Endothelial cell of umbilical vein (primary cell): Measurements from ENCODE around the gene NOP58. TPM values are rescaled to one million over a fixed set of nuclear protein-coding genes. Genes with fewer than 3 reads are reported as not detected.

Experiments
- BruUV-seq: library from RNA; stranded (reverse); fragments of 400-500 nt; replicated peaks from 2 replicates; lab custom pipeline; 2021; lab: Mats Ljungman, UMichigan
- CTCF ChIA-PET: fragments of 300-600, 350-600 bp; sonication (Branson Sonifier 250); formaldehyde crosslinking; loops from one replicate; lab custom pipeline; 2021; ENCODE audit warnings: antibody characterized with exemption, inconsistent platforms; lab: Charles Lee
- POLR2A ChIA-PET: fragments of 300-600, 350-600 bp; sonication (Branson Sonifier 250); formaldehyde crosslinking; loops from one replicate; lab custom pipeline; 2021; ENCODE audit warnings: antibody characterized with exemption, inconsistent platforms; lab: Charles Lee
- DNase-seq: peaks from one replicate; pipeline ENCODE4 v3.0.0-alpha.2; 2011; ENCODE audit warnings: low read depth, low spot score
- FAIRE-seq: peaks from 2 replicates; lab custom pipeline; 2011; peaks lifted over from hg19 to GRCh38; lab: Jason Lieb, UNC
- H2AFZ ChIP-seq: 2 replicates; pipeline ENCODE4 v1.6.0; 2012; ENCODE audit warnings: low read depth, low read length, control low read depth, inconsistent platforms
- H3K27ac ChIP-seq: 2 replicates; pipeline ENCODE4 v1.5.1; 2011; ENCODE audit warnings: low read depth, mild to moderate bottlenecking, control low read depth, low read length, moderate library complexity; ENCODE audit not compliant: insufficient read depth
- H3K27me3 ChIP-seq, 2 experiments: 2 replicates each; pipeline versions ENCODE4 v1.6.0 to v1.6.1; 2011; ENCODE audit warnings: low read length in 2 of 2, mixed read lengths in 1 of 2; ENCODE audit not compliant: control insufficient read depth in 2 of 2, insufficient read depth in 2 of 2
- H3K36me3 ChIP-seq, 2 experiments: 2 replicates in 1 of 2; 3 replicates in 1 of 2; pipeline ENCODE4 v1.5.1; 2011; ENCODE audit warnings: low read length in 2 of 2, mild to moderate bottlenecking in 1 of 2, moderate library complexity in 1 of 2; ENCODE audit not compliant: control insufficient read depth in 2 of 2, insufficient read depth in 2 of 2; ENCODE audit errors: extremely low read depth in 1 of 2
- H3K4me1 ChIP-seq: 3 replicates; pipeline ENCODE4 v1.5.1; 2011; ENCODE audit warnings: mild to moderate bottlenecking, low read length; ENCODE audit not compliant: control insufficient read depth, insufficient read depth; ENCODE audit errors: extremely low read depth
- H3K4me2 ChIP-seq: 2 replicates; pipeline ENCODE4 v1.6.1; 2011; ENCODE audit warnings: low read length, control low read depth, mixed read lengths; ENCODE audit not compliant: insufficient read depth
- H3K4me3 ChIP-seq, 3 experiments: fragments of 200-600 bp in 1 of 3; sonication (generic), shearing (Covaris generic) in 1 of 3; replicated peaks in 1 of 3; 2 replicates each; pipeline ENCODE4 v1.5.1; 2011 to 2016; ENCODE audit warnings: control low read depth in 3 of 3, low read length in 3 of 3, mild to moderate bottlenecking in 2 of 3, inconsistent platforms in 1 of 3, low read depth in 1 of 3, moderate library complexity in 1 of 3; ENCODE audit not compliant: insufficient read depth in 1 of 3
- H3K79me2 ChIP-seq: 2 replicates; pipeline ENCODE4 v1.6.0; 2012; ENCODE audit warnings: low read length, inconsistent platforms; ENCODE audit not compliant: control insufficient read depth, insufficient read depth
- H3K9ac ChIP-seq: replicated peaks from 2 replicates; pipeline ENCODE3; 2011; ENCODE audit warnings: low read length, control low read depth; ENCODE audit not compliant: insufficient read depth; ENCODE audit errors: extremely low read depth
- H3K9me1 ChIP-seq: replicated peaks from 3 replicates; pipeline ENCODE4 v1.6.0; 2011; ENCODE audit warnings: mild to moderate bottlenecking, low read length; ENCODE audit not compliant: control insufficient read depth, insufficient read depth; ENCODE audit errors: extremely low read depth
- H3K9me3 ChIP-seq: replicated peaks from 2 replicates; pipeline ENCODE4 v1.5.1; 2012; ENCODE audit warnings: low read length, inconsistent platforms; ENCODE audit not compliant: control insufficient read depth, insufficient read depth
- H4K20me1 ChIP-seq: replicated peaks from 2 replicates; pipeline ENCODE3; 2011; ENCODE audit warnings: mild to moderate bottlenecking, low read length; ENCODE audit not compliant: control insufficient read depth, insufficient read depth; ENCODE audit errors: extremely low read depth
- CTCF ChIP-seq, 2 donors: IDR thresholded peaks; 1 replicate in 1 of 2; 2 replicates in 1 of 2; pipeline ENCODE4 v1.5.1; 2011; ENCODE audit warnings: low read length in 2 of 2, mild to moderate bottlenecking in 2 of 2, moderate library complexity in 2 of 2, control low read depth in 1 of 2, inconsistent platforms in 1 of 2, low read depth in 1 of 2; ENCODE audit not compliant: insufficient read depth in 1 of 2; ENCODE audit errors: extremely low read depth in 1 of 2
- EZH2 ChIP-seq: IDR thresholded peaks from 2 replicates; pipeline ENCODE4 v1.6.1; 2012; ENCODE audit warnings: borderline replicate concordance, low read depth, mild to moderate bottlenecking, moderate library complexity, low read length, inconsistent platforms; ENCODE audit not compliant: severe bottlenecking
- FOS ChIP-seq: IDR thresholded peaks from 2 replicates; pipeline ENCODE4 v1.6.1; 2011; ENCODE audit warnings: mild to moderate bottlenecking, low read length, moderate library complexity, borderline replicate concordance; ENCODE audit not compliant: insufficient read depth
- JUN ChIP-seq: IDR thresholded peaks from 2 replicates; pipeline ENCODE4 v1.6.1; 2011; ENCODE audit warnings: borderline replicate concordance, low read depth; ENCODE audit not compliant: insufficient read length, insufficient read depth
- dilution Hi-C: fragments of 300-500 bp; cut with MboI; formaldehyde crosslinking; loops from one replicate; pipeline ENCODE4 v1.15.0; 2019; ENCODE audit warnings: low sequenced_read_pairs; ENCODE audit not compliant: extremely low pct_ligation_motif_present
- intact Hi-C: fragments of 100-400 bp; cut with micrococcal nuclease; formaldehyde crosslinking; loops from one replicate; pipeline ENCODE4 v1.10.0; 2022
- polyA plus RNA-seq, 4 experiments: library from polyadenylated mRNA; depleted of rRNA in 3 of 4; stranded (reverse) in 3 of 4; unstranded in 1 of 4; fragments of >200 nt; gene quantifications; 2 replicates each; pipeline versions ENCODE4 v1.2.1 to v1.2.3, GENCODE V29; 2011 to 2012; ENCODE audit warnings: missing spikeins in 1 of 4
- total RNA-seq: library from RNA; stranded (reverse); gene quantifications from 2 replicates; pipeline ENCODE4 v1.2.3, GENCODE V29; 2021

NOP58 gene
- total and polyA plus RNA-seq, 2 donors (not counting 3 experiments of a cell fraction or from before 2014, with no cell fraction given): 21.7 to 71.4 TPM

- Histone ChIP-seq H3K4me1 (no peaks in the 10 kb centered on the region), H3K27ac (no peak overlapping the region), H3K4me2 (no peak overlapping the region), H2AFZ (no peak overlapping the region), H3K9me1 (no peaks in the 10 kb centered on the region), H3K27me3 (no peaks in the 10 kb centered on the region), H3K4me3 (no peak overlapping the region), H3K9ac (no peak overlapping the region), H3K36me3 (peaks cover 0 to 2% of the 10 kb centered on the region in 2 experiments), H3K9me3 (no peaks in the 10 kb centered on the region), H4K20me1 (no peaks in the 10 kb centered on the region), H3K79me2 (peaks cover 34% of the 10 kb centered on the region)
- CTCF ChIA-PET: interaction anchor here (0.8 to 1.3 kb wide), 2 partner anchors 17 to 48 kb away, joined by 3 to 4 read pairs; partner anchors contain the start of gene SUMO1
- no peak for DNase-seq
- intact Hi-C loops (loop anchor here (5.0 kb wide), 1 partner anchor 45 kb away; the partner anchor contains the start of gene NOP58), dilution Hi-C loops (no loop called here)
- TF ChIP-seq JUN (no peak), EZH2 (no peak), FOS (no peak), CTCF (IDR thresholded peaks at IDR 0.05; ENCODE audit: extremely low read depth in 1 of 2, insufficient read depth in 1 of 2, low read depth in 1 of 2, low read length in 2 of 2) (no peak)
- BruUV-seq: no TSS peak
- POLR2A ChIA-PET: no interaction called here
- FAIRE-seq: no peak
These were observed 43.7 kb upstream of the NOP58 start for GRCh38 chr2:202221873-202222272.
